GM21367 (cell line): ENCODE results near the gene RERE.

ENCODE experiments used
- ATAC-seq: cut with Tn5 transposase; IDR thresholded peaks from one replicate; pipeline ENCODE4 v1.9.1; 2021; ENCODE audit not compliant: unreplicated experiment

The RERE gene

GRCh38 chr1:8721679-8722324 lies 95.6 kb downstream of the RERE start:
- ATAC-seq = no peak

GRCh38 chr1:8720347-8720746 lies 97.1 kb downstream of the RERE start:
- ATAC-seq = no peak

DNA sequence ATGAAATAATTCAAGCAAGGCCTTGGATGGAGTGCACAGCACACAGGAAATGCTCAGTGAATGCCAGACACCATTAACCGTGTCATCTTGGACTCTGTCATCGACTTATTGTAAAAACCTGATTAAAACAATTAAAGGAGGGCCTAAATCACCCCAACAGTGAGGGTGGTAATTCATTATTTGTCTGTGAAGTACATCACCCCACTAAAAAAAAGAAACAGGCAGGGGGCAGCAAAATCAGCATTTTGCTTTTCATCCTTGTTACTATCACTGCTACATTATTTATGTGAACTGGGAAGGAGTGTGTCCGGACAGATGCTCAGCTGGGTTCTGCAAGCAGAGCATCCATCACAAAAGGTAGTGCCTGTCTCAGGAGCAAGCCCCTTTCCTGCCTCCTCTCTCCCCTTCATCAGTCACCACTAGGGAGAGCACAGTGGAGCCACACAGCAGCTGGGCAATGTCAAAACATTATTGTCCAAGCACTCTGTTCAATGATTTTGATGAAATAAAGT lies 98.5 kb downstream of the RERE start:
- ATAC-seq = no peak

DNA sequence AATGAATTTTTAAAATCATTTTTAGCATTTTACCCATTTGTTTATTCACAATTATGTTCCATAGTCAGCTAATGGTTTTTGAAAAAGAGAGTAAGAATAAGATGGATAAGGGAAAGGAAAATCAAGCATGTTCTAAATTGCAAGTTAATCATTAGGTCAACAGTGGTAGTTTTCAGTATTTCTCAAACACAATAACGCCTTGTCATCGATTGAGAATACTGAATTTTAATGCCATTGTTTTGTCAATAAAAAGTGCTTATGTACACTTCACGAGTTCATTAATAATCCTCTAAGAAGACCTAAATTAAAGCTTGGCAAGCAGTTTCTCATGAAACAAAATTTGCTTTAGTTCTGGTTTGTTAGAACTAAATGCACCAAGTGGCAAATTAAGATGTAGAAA lies 100.3 kb downstream of the RERE start:
- ATAC-seq = no peak

DNA sequence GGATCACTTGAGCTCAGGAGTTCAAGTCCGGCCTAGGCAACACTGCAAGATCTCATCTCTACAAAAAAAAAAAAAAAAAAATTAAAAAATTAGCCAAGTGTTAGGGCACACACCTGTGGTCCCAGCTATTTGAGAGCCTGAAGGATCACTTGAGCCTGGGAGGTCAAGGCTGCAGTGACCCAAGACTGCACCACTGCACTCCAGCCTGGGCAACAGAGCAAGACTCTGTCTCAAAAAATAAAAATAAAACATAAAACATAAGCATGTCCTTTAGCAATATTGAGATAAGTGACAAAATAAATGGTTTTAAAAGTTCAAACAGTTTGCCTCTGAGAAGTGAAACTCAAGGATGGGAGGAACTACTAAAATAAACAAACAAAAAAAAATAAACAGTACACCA lies 101.2 kb downstream of the RERE start:
- no peak for ATAC-seq

DNA sequence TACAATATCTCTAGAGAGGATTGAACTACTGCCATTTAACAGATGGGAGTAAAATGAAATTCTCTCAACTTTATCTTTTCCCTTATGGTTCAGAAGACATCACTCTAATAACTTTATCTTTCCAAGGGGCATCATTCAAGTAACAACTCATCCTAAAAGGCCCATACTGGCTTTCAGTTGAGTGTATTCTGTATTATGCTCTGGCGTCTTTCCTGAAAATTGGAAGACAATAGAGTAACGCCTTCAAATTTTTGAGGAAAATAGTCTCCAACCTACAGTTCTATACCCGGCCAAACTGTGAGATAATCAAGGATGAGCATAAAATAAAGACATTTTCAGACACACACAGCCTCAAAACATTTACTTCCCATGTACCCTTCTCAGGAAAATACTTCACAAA lies 103.3 kb downstream of the RERE start:
- no peak for ATAC-seq

DNA sequence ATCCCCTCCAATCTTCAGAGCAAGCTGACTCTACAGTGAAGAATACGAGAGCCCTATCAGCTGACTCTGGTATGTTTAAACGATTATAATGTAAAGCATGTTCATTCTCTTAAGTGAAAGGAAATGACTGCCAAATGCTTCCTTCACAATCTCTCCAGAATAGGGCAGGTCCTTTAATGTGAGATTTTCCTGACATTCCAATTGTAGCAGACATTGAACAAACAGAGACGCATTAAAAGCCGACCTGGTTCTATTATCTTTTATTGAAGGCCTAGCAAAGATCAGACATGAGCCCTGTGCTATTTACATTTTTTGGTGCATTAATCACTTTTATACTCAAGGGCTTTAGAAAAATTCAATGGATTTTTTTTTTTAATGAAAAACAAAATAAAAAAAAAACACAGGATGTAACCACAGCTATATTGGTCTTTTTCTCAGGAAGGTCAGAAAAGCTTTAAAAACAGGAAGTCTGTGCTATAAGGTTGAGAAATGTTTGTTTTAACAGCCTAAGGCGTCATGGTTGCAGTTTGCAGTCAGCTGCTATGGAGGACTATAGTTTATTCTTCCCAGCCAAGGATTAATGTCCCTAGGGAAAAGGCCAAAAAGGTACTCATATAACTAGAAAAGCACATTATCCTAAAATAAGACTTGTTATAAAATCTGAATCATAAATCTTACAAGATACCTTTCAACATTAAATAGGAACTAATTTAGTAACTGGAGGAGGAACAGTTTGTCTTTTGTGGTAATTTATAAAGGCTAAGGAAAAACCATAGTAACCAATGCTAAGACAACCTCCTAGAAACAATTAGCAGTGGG lies 104.8 kb downstream of the RERE start:
- ATAC-seq = no peak

DNA sequence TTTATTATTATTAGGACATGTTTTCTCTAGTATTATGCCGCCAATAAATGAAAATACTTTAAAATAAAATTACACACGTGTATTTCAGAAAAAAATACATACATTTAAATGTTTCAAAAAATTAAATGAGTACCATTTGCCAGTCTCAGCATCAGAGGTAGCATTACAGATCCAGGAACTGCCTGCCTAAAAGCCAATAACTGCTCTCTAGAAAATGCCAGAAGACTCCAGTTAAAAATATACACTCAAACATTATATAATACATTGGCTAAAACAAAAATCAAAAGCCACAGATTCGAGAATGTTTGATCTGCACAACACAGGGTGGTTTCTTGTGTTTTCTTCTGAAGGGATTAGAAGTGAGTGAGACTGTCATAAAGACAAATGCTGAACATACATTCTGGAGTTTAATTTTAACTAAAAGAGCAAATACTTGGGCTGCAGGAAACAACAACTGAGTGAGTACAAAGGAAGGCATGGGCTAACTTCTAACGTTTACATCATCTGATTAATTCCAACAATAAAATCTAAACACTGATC lies 105.5 kb downstream of the RERE start:
- no peak for ATAC-seq

GRCh38 chr1:8711151-8711550 lies 106.3 kb downstream of the RERE start:
- no peak for ATAC-seq

GRCh38 chr1:8708259-8708658 lies 109.2 kb downstream of the RERE start:
- ATAC-seq = no peak

DNA sequence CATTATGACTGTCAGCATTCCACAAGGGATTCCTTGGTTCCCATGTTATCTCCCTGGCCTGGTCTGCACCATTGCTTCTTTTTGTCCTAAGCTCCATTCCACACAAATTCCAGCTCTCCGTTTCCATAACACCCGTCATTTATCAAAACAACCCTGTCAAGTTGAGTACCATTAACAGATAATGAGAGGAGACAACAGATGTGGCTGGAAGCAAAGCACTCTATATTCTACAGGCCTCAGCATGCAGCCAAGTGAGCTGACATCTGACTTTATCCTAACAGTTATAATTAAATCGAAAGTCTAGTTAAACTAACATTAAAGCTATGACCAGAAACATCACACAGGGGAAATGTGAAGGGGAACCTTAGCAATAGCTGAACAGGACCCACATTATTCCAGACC lies 110.4 kb downstream of the RERE start:
- no peak for ATAC-seq

DNA sequence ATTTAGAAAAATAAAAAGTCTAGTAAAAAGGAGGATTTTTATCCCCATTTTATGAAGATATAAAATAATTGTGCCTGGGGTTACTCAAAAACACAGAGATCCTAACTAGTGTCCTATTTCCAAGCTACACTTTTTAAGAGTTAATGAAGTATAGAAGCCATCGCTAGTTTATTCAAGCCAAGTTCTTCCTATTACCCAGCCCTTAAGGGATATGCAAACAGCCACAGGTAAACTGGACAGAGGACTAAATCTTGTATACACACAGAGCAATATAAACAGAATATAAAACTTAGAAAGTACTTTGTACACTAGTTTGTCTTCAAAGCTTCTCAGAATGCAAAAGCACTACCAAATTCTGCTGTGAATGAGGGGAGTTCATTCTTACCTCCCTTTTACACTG lies 111.1 kb downstream of the RERE start:
- no peak for ATAC-seq

DNA sequence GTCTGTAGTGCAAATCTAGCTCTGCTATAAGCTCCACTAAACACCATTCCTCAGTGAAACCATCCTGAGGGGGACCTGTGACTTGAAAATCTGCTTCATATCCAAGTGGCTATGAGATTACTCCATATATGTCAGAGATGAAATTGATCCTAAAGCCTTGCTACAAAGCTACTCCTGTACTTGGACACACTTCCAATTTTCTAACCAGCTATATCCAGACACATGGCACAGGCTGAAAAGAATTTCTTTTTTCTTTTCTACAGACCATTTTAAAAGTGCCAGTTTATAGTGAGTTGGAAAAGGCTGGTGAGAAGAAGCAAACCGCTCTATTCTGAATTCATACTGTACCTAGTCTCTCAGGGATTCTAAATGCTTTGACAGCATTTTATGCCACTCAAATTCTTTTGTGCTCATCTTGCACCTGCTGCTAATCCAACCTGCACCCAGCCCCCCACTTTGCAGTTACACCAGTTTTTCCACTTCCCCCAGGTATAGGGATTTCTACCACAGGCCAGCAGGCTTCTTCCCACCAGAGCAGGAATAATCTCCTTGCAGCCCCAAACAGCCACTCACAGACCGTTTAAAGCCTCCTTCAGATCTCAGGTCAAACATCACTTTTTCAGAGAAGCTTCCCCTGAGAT lies 112.5 kb downstream of the RERE start:
- no peak for ATAC-seq

- peak; percentile 57 for ATAC-seq
Measured at GRCh38 chr1:8702850-8703810, 114.3 kb downstream of the RERE start.

GRCh38 chr1:8702472-8702849 lies 115.0 kb downstream of the RERE start:
- ATAC-seq = no peak

DNA sequence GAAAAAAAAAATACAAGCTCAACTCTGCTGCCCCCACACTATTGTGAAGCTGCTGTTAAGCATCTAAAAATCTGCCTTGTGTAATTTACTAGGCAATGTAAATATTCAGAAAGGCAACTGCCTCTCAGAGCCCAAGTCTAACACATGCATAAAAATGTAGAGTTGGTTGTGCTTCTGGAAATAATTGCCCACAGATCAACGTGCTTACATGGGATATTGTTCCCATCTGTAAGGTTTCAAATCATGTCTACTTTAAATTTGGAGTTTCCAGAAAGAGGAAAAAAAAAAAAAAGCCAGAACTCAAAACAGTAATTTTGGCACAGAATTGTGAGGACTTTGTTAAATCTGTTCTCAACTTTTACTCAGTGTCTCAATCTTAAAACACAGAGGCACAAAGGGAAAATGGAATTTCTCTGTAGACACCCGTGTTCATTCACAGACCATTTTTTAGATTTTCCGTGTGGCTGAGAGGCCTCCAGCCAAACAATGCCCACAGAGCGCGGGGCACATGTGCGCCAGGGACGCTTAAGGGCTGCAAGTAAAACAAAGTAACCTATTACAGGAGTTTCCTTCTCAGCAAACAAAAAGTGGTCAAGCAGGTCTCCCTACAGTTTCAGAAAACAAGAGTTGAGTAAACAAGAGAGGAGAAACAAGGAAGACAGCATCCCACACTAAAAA lies 115.5 kb downstream of the RERE start:
- no peak for ATAC-seq

DNA sequence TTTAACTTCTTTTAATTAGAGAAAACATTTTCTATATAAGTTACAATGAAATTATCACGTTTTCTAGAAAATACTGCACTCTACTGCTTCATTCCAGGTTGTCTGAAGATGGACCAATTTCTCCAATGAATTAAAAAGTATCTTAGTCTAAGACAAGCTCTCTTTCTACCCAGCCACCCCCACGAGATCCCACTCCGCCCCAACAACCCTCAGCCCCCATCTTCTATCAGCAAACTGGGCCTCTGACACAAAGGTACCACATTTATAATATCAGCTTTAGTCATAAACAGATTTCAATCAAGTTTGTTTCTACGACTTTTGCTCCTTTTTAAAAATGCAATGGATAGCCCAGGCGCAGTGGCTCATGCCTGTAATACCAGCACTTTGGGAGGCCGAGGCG lies 117.8 kb downstream of the RERE start:
- no peak for ATAC-seq

DNA sequence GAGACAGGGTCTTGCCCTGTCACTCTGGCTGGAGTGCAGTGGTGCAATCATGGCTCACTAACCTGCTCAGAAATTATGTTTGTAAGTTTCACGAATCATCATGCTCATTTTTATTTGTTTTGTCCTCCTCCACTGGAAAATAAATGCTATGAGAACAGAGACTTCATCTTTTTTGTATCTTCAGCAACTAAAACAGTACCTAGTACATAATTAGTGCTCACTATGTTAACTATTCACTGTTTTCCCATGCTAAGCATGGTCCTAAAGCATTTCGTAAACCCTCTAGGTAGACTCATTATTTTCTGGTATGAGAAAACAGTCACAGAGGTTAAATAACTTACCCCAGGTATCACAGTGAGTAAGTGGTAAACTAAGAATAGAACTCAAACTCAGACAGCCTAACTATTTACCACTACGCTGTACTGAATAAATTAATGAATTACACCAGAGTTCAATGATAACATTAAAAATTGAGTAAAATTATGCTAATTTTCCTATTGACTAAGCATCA lies 118.4 kb downstream of the RERE start:
- ATAC-seq = no peak

DNA sequence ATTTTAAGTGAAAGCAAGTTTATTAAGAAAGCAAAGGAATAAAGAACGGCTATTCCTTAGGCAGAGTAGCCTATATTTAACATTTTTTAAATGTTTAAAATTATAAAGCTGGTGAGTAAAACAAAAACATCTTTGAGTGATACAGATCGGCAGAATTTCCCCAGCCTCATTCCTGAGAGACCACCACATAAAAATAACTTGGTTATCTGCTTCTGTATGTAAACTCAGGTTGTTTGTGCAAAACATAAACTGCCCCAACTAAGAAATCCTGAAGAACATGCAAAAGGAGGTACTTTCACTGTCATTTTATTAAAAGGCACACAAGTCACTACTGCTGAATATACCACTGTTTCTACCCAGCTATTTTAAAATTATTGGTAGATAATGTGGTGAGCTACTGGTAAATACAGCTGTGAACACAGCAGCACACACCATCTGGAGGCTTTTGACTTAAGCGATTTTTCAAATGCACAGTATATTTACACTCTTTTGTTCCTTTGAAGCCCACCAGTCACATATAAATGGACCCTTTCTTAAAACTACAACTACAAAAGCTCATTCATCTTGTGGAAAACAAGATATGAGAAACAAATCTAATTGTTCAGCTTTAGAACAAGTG lies 119.3 kb downstream of the RERE start:
- ATAC-seq = no peak
